ENCODE results near the gene SLC46A3. TPM values are rescaled to one million over a fixed set of nuclear protein-coding genes. Genes with fewer than 3 reads are reported as not detected.
A peak's percentile ranks its signal among the peaks of the same experiment; 100 is the strongest.

The SLC46A3 gene
- total RNA-seq, 1 donor from 2014 or later, result 2.8 TPM

GRCh38 chr13:28678809-28679208 lies 40.0 kb downstream of the SLC46A3 start:
- H3K36me3 Mint-ChIP-seq, result peaks cover 16% of the 10 kb centered on the region
- no peaks in the 10 kb centered on the region for H3K4me1 Mint-ChIP-seq (ENCODE audit: unreplicated experiment)
- H3K27me3 Mint-ChIP-seq, result no peaks in the 10 kb centered on the region
- no peak overlapping the region for H3K4me3 Mint-ChIP-seq
- DNase-seq (ENCODE audit: extremely low spot score, unreplicated experiment), result no peak
- no peak overlapping the region for H3K27ac Mint-ChIP-seq
- H3K9me3 Mint-ChIP-seq, result no peaks in the 10 kb centered on the region
- TF ChIP-seq CTCF (conservative IDR thresholded peaks at IDR 0.05), result no peak

GRCh38 chr13:28671126-28671792 lies 47.5 kb downstream of the SLC46A3 start:
- H3K36me3 Mint-ChIP-seq, result peaks cover 34% of the 10 kb centered on the region
- TF ChIP-seq CTCF (conservative IDR thresholded peaks at IDR 0.05), result no peak
- H3K27me3 Mint-ChIP-seq, result no peaks in the 10 kb centered on the region
- H3K9me3 Mint-ChIP-seq, result no peaks in the 10 kb centered on the region
- DNase-seq (ENCODE audit: extremely low spot score, unreplicated experiment), result no peak
- H3K4me3 Mint-ChIP-seq, result no peak overlapping the region
- no peaks in the 10 kb centered on the region for H3K4me1 Mint-ChIP-seq (ENCODE audit: unreplicated experiment)
- H3K27ac Mint-ChIP-seq, result no peak overlapping the region

GRCh38 chr13:28666897-28667488 lies 51.8 kb downstream of the SLC46A3 start:
- no peaks in the 10 kb centered on the region for H3K9me3 Mint-ChIP-seq
- TF ChIP-seq CTCF (conservative IDR thresholded peaks at IDR 0.05), result no peak
- no peak overlapping the region for H3K4me3 Mint-ChIP-seq
- peaks cover 41% of the 10 kb centered on the region for H3K36me3 Mint-ChIP-seq
- no peaks in the 10 kb centered on the region for H3K27me3 Mint-ChIP-seq
- no peak for DNase-seq (ENCODE audit: extremely low spot score, unreplicated experiment)
- no peak overlapping the region for H3K27ac Mint-ChIP-seq
- no peaks in the 10 kb centered on the region for H3K4me1 Mint-ChIP-seq (ENCODE audit: unreplicated experiment)

GRCh38 chr13:28659621-28659970 lies 59.2 kb downstream of the SLC46A3 start:
- peaks cover 5% of the 10 kb centered on the region for H3K36me3 Mint-ChIP-seq
- no peaks in the 10 kb centered on the region for H3K9me3 Mint-ChIP-seq
- H3K4me3 Mint-ChIP-seq, result peak overlapping the region; percentile 86
- H3K27ac Mint-ChIP-seq, result peak overlapping the region; percentile 92
- peaks cover 32% of the 10 kb centered on the region for H3K4me1 Mint-ChIP-seq (ENCODE audit: unreplicated experiment)
- TF ChIP-seq CTCF (conservative IDR thresholded peaks at IDR 0.05), result no peak
- DNase-seq (ENCODE audit: extremely low spot score, unreplicated experiment), result no peak
- no peaks in the 10 kb centered on the region for H3K27me3 Mint-ChIP-seq

- peak; percentile 90 for DNase-seq (ENCODE audit: extremely low spot score, unreplicated experiment)
- peak within 1 kb of the TSS; percentile 92 for H3K27ac Mint-ChIP-seq
- peak within 1 kb of the TSS; percentile 86 for H3K4me3 Mint-ChIP-seq
- peaks cover 32% of the 10 kb centered on the region for H3K4me1 Mint-ChIP-seq (ENCODE audit: unreplicated experiment)
- no peaks in the 10 kb centered on the region for H3K9me3 Mint-ChIP-seq
- H3K36me3 Mint-ChIP-seq, result peaks cover 4% of the 10 kb centered on the region
- no peak for TF ChIP-seq CTCF (conservative IDR thresholded peaks at IDR 0.05)
- H3K27me3 Mint-ChIP-seq, result no peaks in the 10 kb centered on the region
Observed at GRCh38 chr13:28658796-28659620, 59.8 kb downstream of the SLC46A3 start, which contains the start of gene POMP. Gene POMP (plus strand): TSS chr13:28659130. CDS start chr13:28659185, 55 bp downstream.
